CD14-positive monocyte (primary cell): ENCODE results near the gene LILRB4. TPM values are rescaled to one million over a fixed set of nuclear protein-coding genes. Genes with fewer than 3 reads are reported as not detected.

Experiments used
- DNase-seq, 3 donors: peaks; one replicate each; pipeline ENCODE4 v3.0.0-alpha.2; 2011 to 2022
- H2AFZ ChIP-seq: 2 replicates; pipeline ENCODE4 v1.6.0; 2012; ENCODE audit warnings: mild to moderate bottlenecking, low read depth, low read length, inconsistent platforms; ENCODE audit not compliant: insufficient read depth, poor library complexity, severe bottlenecking
- H3K27ac ChIP-seq, 2 donors: 1 replicate in 1 of 2; 2 replicates in 1 of 2; pipeline ENCODE4 v1.5.1; 2012 to 2013; ENCODE audit warnings: low read length in 2 of 2, control low read depth in 1 of 2, inconsistent platforms in 1 of 2, low read depth in 1 of 2, mild to moderate bottlenecking in 1 of 2
- H3K27me3 ChIP-seq, 2 donors: one replicate each; pipeline versions ENCODE4 v1.6.0 to v1.6.1; 2011 to 2013; ENCODE audit warnings: low read length in 2 of 2; ENCODE audit not compliant: control insufficient read depth in 2 of 2, insufficient read depth in 2 of 2
- H3K36me3 ChIP-seq, 2 donors: replicated peaks in 1 of 2; 1 replicate in 1 of 2; 2 replicates in 1 of 2; pipeline versions ENCODE4 v1.5.1 to v1.6.1; 2012 to 2013; ENCODE audit warnings: low read length in 2 of 2, control low read depth in 1 of 2, inconsistent platforms in 1 of 2, mild to moderate bottlenecking in 1 of 2; ENCODE audit not compliant: insufficient read depth in 2 of 2, control insufficient read depth in 1 of 2
- H3K4me1 ChIP-seq, 2 donors: 1 replicate in 1 of 2; 2 replicates in 1 of 2; pipeline versions ENCODE4 v1.5.1 to v1.6.1; 2012 to 2013; ENCODE audit warnings: low read length in 2 of 2, control low read depth in 1 of 2, inconsistent platforms in 1 of 2, mild to moderate bottlenecking in 1 of 2, moderate library complexity in 1 of 2; ENCODE audit not compliant: insufficient read depth in 2 of 2, control insufficient read depth in 1 of 2
- H3K4me2 ChIP-seq: replicated peaks from 2 replicates; pipeline ENCODE3; 2012; ENCODE audit warnings: low read length, moderate library complexity, mild to moderate bottlenecking; ENCODE audit not compliant: poor library complexity, severe bottlenecking; ENCODE audit errors: extremely low read depth
- H3K4me3 ChIP-seq, 3 experiments: fragments of 200-600 bp in 1 of 3; sonication (generic) in 1 of 3; replicated peaks in 1 of 3; 1 replicate in 2 of 3; 2 replicates in 1 of 3; pipeline ENCODE4 v1.5.1; 2011 to 2013; ENCODE audit warnings: low read length in 3 of 3, mild to moderate bottlenecking in 3 of 3, control low read depth in 2 of 3, low read depth in 2 of 3, inconsistent platforms in 1 of 3, moderate library complexity in 1 of 3
- H3K79me2 ChIP-seq: 2 replicates; pipeline ENCODE4 v1.6.0; 2012; ENCODE audit warnings: mild to moderate bottlenecking, control low read depth, inconsistent platforms, low read length, moderate library complexity; ENCODE audit not compliant: insufficient read depth
- H3K9ac ChIP-seq: 2 replicates; pipeline ENCODE4 v1.6.0; 2017; ENCODE audit warnings: low read length, mild to moderate bottlenecking; ENCODE audit not compliant: insufficient read depth, poor library complexity, severe bottlenecking
- H3K9me3 ChIP-seq, 2 donors: replicated peaks in 1 of 2; 1 replicate in 1 of 2; 2 replicates in 1 of 2; pipeline versions ENCODE4 v1.5.1 to v1.6.1; 2012 to 2013; ENCODE audit warnings: low read length in 2 of 2, control low read depth in 1 of 2; ENCODE audit not compliant: control insufficient read depth in 1 of 2, insufficient read depth in 1 of 2
- H4K20me1 ChIP-seq: 2 replicates; pipeline ENCODE4 v1.6.0; 2012; ENCODE audit warnings: mild to moderate bottlenecking, low read length, control low read depth, moderate library complexity; ENCODE audit not compliant: insufficient read depth
- H3K27ac Mint-ChIP-seq, 7 donors: one replicate each; pipeline ENCODE4 v1.8.0; 2020; ENCODE audit warnings: mild to moderate bottlenecking in 7 of 7, mixed read lengths in 7 of 7, moderate library complexity in 6 of 7, inconsistent platforms in 2 of 7
- H3K27me3 Mint-ChIP-seq, 3 donors: one replicate each; pipeline ENCODE4 v1.8.0; 2021 to 2022; ENCODE audit warnings: low read depth in 3 of 3, mild to moderate bottlenecking in 3 of 3, mixed read lengths in 3 of 3, moderate library complexity in 3 of 3, inconsistent platforms in 1 of 3
- H3K36me3 Mint-ChIP-seq, 2 donors: one replicate each; pipeline ENCODE4 v1.8.0; 2020; ENCODE audit warnings: mixed read lengths in 2 of 2, inconsistent platforms in 1 of 2, mild to moderate bottlenecking in 1 of 2
- H3K4me1 Mint-ChIP-seq: one replicate; pipeline ENCODE4 v1.8.0; 2020; ENCODE audit warnings: mild to moderate bottlenecking, mixed read lengths
- H3K4me3 Mint-ChIP-seq, 2 donors: one replicate each; pipeline ENCODE4 v1.8.0; 2020; ENCODE audit warnings: mild to moderate bottlenecking in 2 of 2, mixed read lengths in 2 of 2, moderate library complexity in 1 of 2
- H3K9me3 Mint-ChIP-seq, 7 donors: one replicate each; pipeline ENCODE4 v1.8.0; 2020 to 2022; ENCODE audit warnings: mixed read lengths in 7 of 7, mild to moderate bottlenecking in 6 of 7, moderate library complexity in 6 of 7, inconsistent platforms in 2 of 7
- CTCF ChIP-seq: fragments of 200-600 bp; IDR thresholded peaks from one replicate; pipeline ENCODE4 v1.8.0; 2022; ENCODE audit warnings: antibody characterized with exemption, mild to moderate bottlenecking
- WGBS: methylation state at CpG from one replicate; pipeline ENCODE4 v1.1.5; 2013; ENCODE audit warnings: missing lambda C conversion rate; ENCODE audit not compliant: insufficient coverage; 5-methylcytosine and 5-hydroxymethylcytosine counted together
- intact Hi-C, 2 donors: fragments of 100-400 bp; cut with micrococcal nuclease; formaldehyde crosslinking; loops; one replicate each; pipeline versions ENCODE4 v1.15.0 to v1.15.1; 2023
- polyA plus RNA-seq, 3 donors: library from polyadenylated mRNA; depleted of rRNA in 1 of 3; unstranded in 2 of 3; stranded (reverse) in 1 of 3; fragments of 300-500 nt in 2 of 3; fragments of >200 nt in 1 of 3; fragmentation: Illumina TruSeq in 2 of 3; gene quantifications; 1 replicate in 2 of 3; 2 replicates in 1 of 3; pipeline ENCODE4 v1.2.3, GENCODE V29; 2012 to 2021

LILRB4 gene
- polyA plus RNA-seq, 3 donors: 35.8 to 102 (median 58.0) TPM

- peak; percentile 40 to 65 (median 50) for DNase-seq
- Mint-ChIP-seq H3K36me3 (no peaks in the 10 kb centered on the region), H3K9me3 (peaks cover 0 to 5% (median 0%) of the 10 kb centered on the region in 7 donors), H3K27me3 (peaks cover 9 to 27% (median 14%) of the 10 kb centered on the region in 3 donors), H3K4me3 (peak overlapping the region in 1 of 2 donors; percentile 58), H3K4me1 (peaks cover 39% of the 10 kb centered on the region), H3K27ac (peak overlapping the region in 5 of 7 donors; percentile 30 to 78 (median 42))
- H4K20me1 ChIP-seq: no peaks in the 10 kb centered on the region
- H3K36me3 ChIP-seq: no peaks in the 10 kb centered on the region
- H3K79me2 ChIP-seq: peaks cover 1% of the 10 kb centered on the region
- peak overlapping the region in 1 of 2 donors; percentile 36 for H3K27ac ChIP-seq
- intact Hi-C loops: no loop called here
- peak overlapping the region; percentile 44 for H3K4me2 ChIP-seq
- peaks cover 38 to 39% of the 10 kb centered on the region in 2 donors for H3K4me1 ChIP-seq
- no peak overlapping the region for H3K9ac ChIP-seq
- H3K4me3 ChIP-seq: peak overlapping the region in 1 of 3 experiments; percentile 46
- no peaks in the 10 kb centered on the region for H3K9me3 ChIP-seq
- 81% methylated on average over 5 of the region's 9 CpGs for WGBS
- no peak overlapping the region for H2AFZ ChIP-seq
- no peak for TF ChIP-seq CTCF
- peaks cover 13 to 17% of the 10 kb centered on the region in 2 donors for H3K27me3 ChIP-seq
Observed at GRCh38 chr19:54691582-54692297, 29.0 kb downstream of the LILRB4 start.

DNA sequence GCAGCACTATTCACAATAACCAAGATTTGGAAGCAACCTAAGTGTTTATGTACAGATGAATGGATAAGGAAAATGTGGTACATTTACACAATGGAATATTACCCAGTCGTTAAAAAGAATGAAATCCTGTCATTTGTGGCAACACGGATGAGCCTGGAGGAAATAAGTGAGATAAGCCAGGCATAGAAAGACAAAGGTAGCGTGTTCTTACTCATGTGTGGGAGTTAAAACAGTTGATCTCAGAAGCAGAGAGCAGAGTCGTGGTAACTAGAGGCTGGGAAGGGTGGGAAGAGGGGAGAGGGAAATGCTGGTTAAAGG, 29.5 kb downstream of the LILRB4 start:
- Mint-ChIP-seq H3K36me3 (no peaks in the 10 kb centered on the region), H3K27ac (no peak overlapping the region), H3K4me3 (no peak overlapping the region), H3K4me1 (peaks cover 44% of the 10 kb centered on the region), H3K9me3 (peaks cover 0 to 5% (median 0%) of the 10 kb centered on the region in 7 donors), H3K27me3 (peaks cover 9 to 23% (median 12%) of the 10 kb centered on the region in 3 donors)
- intact Hi-C loops: no loop called here
- Histone ChIP-seq H3K9ac (no peak overlapping the region), H3K27me3 (peaks cover 10 to 17% of the 10 kb centered on the region in 2 donors), H3K4me2 (peak overlapping the region; percentile 44), H3K4me1 (peaks cover 43 to 44% of the 10 kb centered on the region in 2 donors), H3K27ac (peak overlapping the region in 1 of 2 donors; percentile 36), H4K20me1 (no peaks in the 10 kb centered on the region), H2AFZ (no peak overlapping the region), H3K9me3 (no peaks in the 10 kb centered on the region), H3K79me2 (peaks cover 3% of the 10 kb centered on the region), H3K4me3 (peak overlapping the region in 1 of 3 experiments; percentile 46), H3K36me3 (no peaks in the 10 kb centered on the region)
- TF ChIP-seq CTCF: no peak
- DNase-seq: no peak
- 78% methylated on average over 4 of the region's 4 CpGs for WGBS
